ENCODE data around the gene DNAH10.

DNA sequence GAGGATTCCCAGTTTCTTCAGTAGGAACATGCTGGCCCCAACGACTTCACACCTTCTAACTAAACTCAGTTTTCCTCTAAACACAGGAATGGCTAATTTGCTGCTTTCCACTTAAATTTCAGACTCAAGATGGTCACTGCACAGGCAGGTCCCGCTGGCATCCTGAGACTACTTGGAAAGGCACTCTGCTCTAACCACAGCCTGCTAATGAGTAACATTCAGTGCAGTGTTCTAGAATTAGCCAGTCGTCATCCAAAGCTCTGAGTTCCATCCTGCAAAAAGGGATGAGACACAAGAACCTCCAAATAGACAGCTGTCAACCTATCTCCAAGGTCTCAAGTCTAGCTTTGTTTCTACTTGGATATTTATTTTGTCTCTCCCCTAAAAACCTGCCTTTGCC, 204.5 kb downstream of the DNAH10 start:
- no peak for TF ChIP-seq POLR2A (IDR thresholded peaks at IDR 0.05; ENCODE audit: extremely low read depth, insufficient read length)
- TF ChIP-seq, protein P1, sequence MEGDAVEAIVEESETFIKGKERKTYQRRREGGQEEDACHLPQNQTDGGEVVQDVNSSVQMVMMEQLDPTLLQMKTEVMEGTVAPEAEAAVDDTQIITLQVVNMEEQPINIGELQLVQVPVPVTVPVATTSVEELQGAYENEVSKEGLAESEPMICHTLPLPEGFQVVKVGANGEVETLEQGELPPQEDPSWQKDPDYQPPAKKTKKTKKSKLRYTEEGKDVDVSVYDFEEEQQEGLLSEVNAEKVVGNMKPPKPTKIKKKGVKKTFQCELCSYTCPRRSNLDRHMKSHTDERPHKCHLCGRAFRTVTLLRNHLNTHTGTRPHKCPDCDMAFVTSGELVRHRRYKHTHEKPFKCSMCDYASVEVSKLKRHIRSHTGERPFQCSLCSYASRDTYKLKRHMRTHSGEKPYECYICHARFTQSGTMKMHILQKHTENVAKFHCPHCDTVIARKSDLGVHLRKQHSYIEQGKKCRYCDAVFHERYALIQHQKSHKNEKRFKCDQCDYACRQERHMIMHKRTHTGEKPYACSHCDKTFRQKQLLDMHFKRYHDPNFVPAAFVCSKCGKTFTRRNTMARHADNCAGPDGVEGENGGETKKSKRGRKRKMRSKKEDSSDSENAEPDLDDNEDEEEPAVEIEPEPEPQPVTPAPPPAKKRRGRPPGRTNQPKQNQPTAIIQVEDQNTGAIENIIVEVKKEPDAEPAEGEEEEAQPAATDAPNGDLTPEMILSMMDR (IDR thresholded peaks at IDR 0.05; ENCODE audit: low read depth, low read length): no peak

All from NB4 (cell line).